CD4-positive, alpha-beta T cell treated with Interleukin-17A for 1 hour (primary cell): Measurements from ENCODE around the gene WDR59.
"Not testable (repeated sequence)": the region's sequence is repeated elsewhere in the genome, so short reads cannot be mapped to it uniquely, and the experiment has no call there.

ENCODE experiments used
- DNase-seq: peaks from one replicate; pipeline ENCODE4 v3.0.0-alpha.2; 2020

The WDR59 gene

GRCh38 chr16:74846714-74847113 is 138.2 kb downstream of the WDR59 start:
- no peak for DNase-seq

GRCh38 chr16:74844041-74844980 is 140.6 kb downstream of the WDR59 start:
- no peak for DNase-seq

- not testable (repeated sequence) for DNase-seq
Measured at GRCh38 chr16:74843381-74844035, 141.4 kb downstream of the WDR59 start.

- DNase-seq = no peak
Measured at GRCh38 chr16:74842413-74842812, 142.5 kb downstream of the WDR59 start.

- no peak for DNase-seq
Measured at GRCh38 chr16:74841904-74842303, 143.0 kb downstream of the WDR59 start.

- no peak for DNase-seq
Measured at GRCh38 chr16:74841469-74841868, 143.5 kb downstream of the WDR59 start.

GRCh38 chr16:74837056-74837455 is 147.9 kb downstream of the WDR59 start:
- no peak for DNase-seq

- DNase-seq = no peak
Measured at GRCh38 chr16:74836111-74836671, 148.7 kb downstream of the WDR59 start.

- DNase-seq = no peak
Measured at GRCh38 chr16:74832228-74832627, 152.7 kb downstream of the WDR59 start.

GRCh38 chr16:74831467-74831866 is 153.5 kb downstream of the WDR59 start:
- no peak for DNase-seq

GRCh38 chr16:74830648-74831047 is 154.3 kb downstream of the WDR59 start:
- DNase-seq = no peak

GRCh38 chr16:74829637-74830036 is 155.3 kb downstream of the WDR59 start:
- DNase-seq = no peak

- no peak for DNase-seq
Measured at GRCh38 chr16:74825941-74826340, 159.0 kb downstream of the WDR59 start.

- DNase-seq = no peak
Measured at GRCh38 chr16:74825016-74825415, 159.9 kb downstream of the WDR59 start.
